H1 (cell line): ENCODE data around the gene RIMBP2. TPM values are rescaled to one million over a fixed set of nuclear protein-coding genes. Genes with fewer than 3 reads are reported as not detected.

ENCODE experiments used
- CTCF ChIA-PET: fragments of 300-600 bp; sonication (Branson Sonifier 250); formaldehyde crosslinking; loops from one replicate; lab custom pipeline; 2021; ENCODE audit not compliant: partially characterized antibody; lab: Charles Lee
- POLR2A ChIA-PET: fragments of 300-600 bp; sonication (Branson Sonifier 250); formaldehyde crosslinking; loops from one replicate; lab custom pipeline; 2021; ENCODE audit warnings: inconsistent platforms; ENCODE audit not compliant: partially characterized antibody; lab: Charles Lee
- DNase-seq, 2 experiments: peaks; one replicate each; pipeline versions ENCODE4 v3.0.0 to v3.0.0-alpha.2; 2010 to 2022; ENCODE audit warnings: low spot score in 2 of 2, low read depth in 1 of 2, mixed read lengths in 1 of 2
- FAIRE-seq: peaks from 2 replicates; lab custom pipeline; 2011; peaks lifted over from hg19 to GRCh38; lab: Jason Lieb, UNC
- H2AFZ ChIP-seq: 2 replicates; pipeline ENCODE4 v1.8.1; 2012; ENCODE audit warnings: low read length, inconsistent platforms
- H2AK5ac ChIP-seq: 2 replicates; pipeline ENCODE4 v1.6.1; 2013; ENCODE audit warnings: low read depth, low read length
- H2BK120ac ChIP-seq: replicated peaks from 2 replicates; pipeline ENCODE3; 2013; ENCODE audit warnings: low read depth, low read length, inconsistent platforms
- H2BK12ac ChIP-seq: 2 replicates; pipeline ENCODE4 v1.6.1; 2013; ENCODE audit warnings: low read depth, low read length
- H2BK15ac ChIP-seq: 2 replicates; pipeline ENCODE4 v1.6.1; 2013; ENCODE audit warnings: low read length
- H2BK20ac ChIP-seq: 2 replicates; pipeline ENCODE4 v1.6.1; 2013; ENCODE audit warnings: low read length
- H2BK5ac ChIP-seq: 2 replicates; pipeline ENCODE4 v1.6.1; 2013; ENCODE audit warnings: low read depth, low read length
- H3K14ac ChIP-seq: 2 replicates; pipeline ENCODE4 v1.6.1; 2013; ENCODE audit warnings: inconsistent platforms; ENCODE audit not compliant: insufficient read length
- H3K18ac ChIP-seq: 2 replicates; pipeline ENCODE4 v1.6.1; 2013; ENCODE audit warnings: low read length; ENCODE audit errors: extremely low read depth
- H3K23ac ChIP-seq: 2 replicates; pipeline ENCODE4 v1.6.1; 2013; ENCODE audit warnings: inconsistent platforms; ENCODE audit not compliant: insufficient read length
- H3K23me2 ChIP-seq: 2 replicates; pipeline ENCODE4 v1.6.1; 2013; ENCODE audit warnings: low read depth, low read length
- H3K27ac ChIP-seq: 2 replicates; pipeline ENCODE4 v1.6.1; 2011; ENCODE audit warnings: low read depth, low read length, inconsistent platforms
- H3K27me3 ChIP-seq, 4 experiments: replicated peaks in 1 of 4; 1 replicate in 1 of 4; 2 replicates in 3 of 4; pipeline versions ENCODE4 v1.6.1 to v1.8.1; 2011 to 2013; ENCODE audit warnings: low read length in 3 of 4, mild to moderate bottlenecking in 3 of 4, inconsistent platforms in 2 of 4, mixed read lengths in 2 of 4, moderate library complexity in 1 of 4; ENCODE audit not compliant: control insufficient read depth in 3 of 4, insufficient read depth in 3 of 4; ENCODE audit errors: extremely low read depth in 1 of 4
- H3K36me3 ChIP-seq, 4 experiments: 2 replicates each; pipeline versions ENCODE4 v1.6.1 to v1.8.1; 2011 to 2013; ENCODE audit warnings: mild to moderate bottlenecking in 4 of 4, low read length in 3 of 4, moderate library complexity in 2 of 4, control low read depth in 1 of 4, inconsistent platforms in 1 of 4; ENCODE audit not compliant: insufficient read depth in 4 of 4, control insufficient read depth in 2 of 4
- H3K4ac ChIP-seq: replicated peaks from 2 replicates; pipeline ENCODE3; 2013; ENCODE audit warnings: low read length, low read depth, mixed read lengths, inconsistent platforms; ENCODE audit not compliant: insufficient read length
- H3K4me1 ChIP-seq, 4 experiments: replicated peaks in 1 of 4; 1 replicate in 1 of 4; 2 replicates in 3 of 4; pipeline versions ENCODE4 v1.6.1 to v1.8.1; 2011 to 2013; ENCODE audit warnings: low read length in 3 of 4, inconsistent platforms in 2 of 4, mixed read lengths in 1 of 4; ENCODE audit not compliant: insufficient read depth in 4 of 4, control insufficient read depth in 3 of 4
- H3K4me2 ChIP-seq, 2 experiments: 2 replicates each; pipeline versions ENCODE4 v1.6.1 to v1.8.1; 2011 to 2013; ENCODE audit warnings: low read depth in 2 of 2, low read length in 2 of 2, control low read depth in 1 of 2, inconsistent platforms in 1 of 2, mild to moderate bottlenecking in 1 of 2; ENCODE audit not compliant: insufficient read depth in 1 of 2
- H3K4me3 ChIP-seq, 4 experiments: fragments of 200-600, 300-600 bp in 1 of 4; sonication (generic), shearing (Covaris generic), sonication (Bioruptor Twin) in 1 of 4; 2 replicates each; pipeline versions ENCODE4 v1.5.1 to v1.8.1; 2011 to 2016; ENCODE audit warnings: low read length in 4 of 4, low read depth in 3 of 4, control low read depth in 2 of 4, inconsistent platforms in 2 of 4, mild to moderate bottlenecking in 2 of 4, mixed read lengths in 1 of 4, moderate library complexity in 1 of 4; ENCODE audit not compliant: insufficient read depth in 2 of 4; ENCODE audit errors: extremely low read depth in 1 of 4
- H3K56ac ChIP-seq: replicated peaks from 2 replicates; pipeline ENCODE3; 2013; ENCODE audit warnings: low read depth, mild to moderate bottlenecking, mixed read lengths, low read length, inconsistent platforms; ENCODE audit not compliant: insufficient read length
- H3K79me1 ChIP-seq: 2 replicates; pipeline ENCODE4 v1.6.1; 2013; ENCODE audit warnings: low read depth, low read length, control low read depth
- H3K79me2 ChIP-seq, 2 experiments: 2 replicates each; pipeline versions ENCODE4 v1.6.1 to v1.8.1; 2012 to 2013; ENCODE audit warnings: low read length in 2 of 2, mild to moderate bottlenecking in 2 of 2, inconsistent platforms in 1 of 2; ENCODE audit not compliant: insufficient read depth in 2 of 2, control insufficient read depth in 1 of 2
- H3K9ac ChIP-seq, 4 experiments: replicated peaks in 1 of 4; 1 replicate in 1 of 4; 2 replicates in 3 of 4; pipeline versions ENCODE4 v1.6.1 to v1.8.1; 2011 to 2013; ENCODE audit warnings: low read depth in 3 of 4, low read length in 3 of 4, control low read depth in 2 of 4, mild to moderate bottlenecking in 2 of 4, moderate library complexity in 2 of 4, inconsistent platforms in 1 of 4; ENCODE audit errors: extremely low read depth in 1 of 4
- H3K9me3 ChIP-seq, 2 experiments: 2 replicates each; pipeline versions ENCODE4 v1.6.1 to v1.8.1; 2012 to 2013; ENCODE audit warnings: mild to moderate bottlenecking in 2 of 2, moderate library complexity in 2 of 2, control low read depth in 1 of 2, inconsistent platforms in 1 of 2, low read depth in 1 of 2, low read length in 1 of 2, mixed read lengths in 1 of 2; ENCODE audit not compliant: insufficient read depth in 2 of 2
- H4K20me1 ChIP-seq, 2 experiments: replicated peaks in 1 of 2; 2 replicates each; pipeline versions ENCODE3 to v1.8.1; 2011 to 2013; ENCODE audit warnings: inconsistent platforms in 2 of 2, low read length in 2 of 2, mild to moderate bottlenecking in 1 of 2; ENCODE audit not compliant: insufficient read depth in 2 of 2, control insufficient read depth in 1 of 2
- H4K5ac ChIP-seq: 2 replicates; pipeline ENCODE4 v1.6.1; 2013; ENCODE audit warnings: low read length, low read depth, mixed read lengths, inconsistent platforms; ENCODE audit not compliant: insufficient read length
- H4K8ac ChIP-seq: 2 replicates; pipeline ENCODE4 v1.8.0; 2013; ENCODE audit warnings: mild to moderate bottlenecking, moderate library complexity, low read length, inconsistent platforms; ENCODE audit not compliant: insufficient read depth; ENCODE audit errors: extremely low read depth
- H4K91ac ChIP-seq: replicated peaks from 2 replicates; pipeline ENCODE3; 2013; ENCODE audit warnings: low read length, mixed read lengths, inconsistent platforms; ENCODE audit not compliant: insufficient read length
- CBX8 ChIP-seq: fragments of 300-800, 300-1000 bp; sonication (generic); IDR thresholded peaks from 2 replicates; pipeline ENCODE4 v1.7.1; 2016; ENCODE audit warnings: low read depth, low read length, borderline replicate concordance
- GTF2F1 ChIP-seq: IDR thresholded peaks from 2 replicates; pipeline ENCODE4 v1.6.1; 2012; ENCODE audit warnings: low read depth, low read length, improper control_type of control experiment, borderline replicate concordance
- KDM4A ChIP-seq: IDR thresholded peaks from one replicate; pipeline ENCODE4 v1.7.1; 2012; ENCODE audit warnings: low read depth, mild to moderate bottlenecking, moderate library complexity, low read length, inconsistent platforms; ENCODE audit not compliant: severe bottlenecking
- POU5F1 ChIP-seq: IDR thresholded peaks from 2 replicates; pipeline ENCODE4 v1.6.1; 2011; ENCODE audit warnings: low read depth, mild to moderate bottlenecking, low read length, moderate library complexity
- WGBS, 2 experiments: shearing (Covaris generic) in 1 of 2; methylation state at CpG; one replicate each; pipeline versions ENCODE4 v1.1.6 to v1.1.7; 2013 to 2015; ENCODE audit warnings: low lambda C conversion rate in 2 of 2, mixed read lengths in 2 of 2, inconsistent platforms in 1 of 2, low coverage in 1 of 2, missing lambda C conversion rate in 1 of 2; ENCODE audit not compliant: insufficient replicate concordance in 2 of 2, insufficient coverage in 1 of 2, insufficient read length in 1 of 2; ENCODE audit errors: extremely low coverage in 1 of 2, missing lambda C conversion rate in 1 of 2; 5-methylcytosine and 5-hydroxymethylcytosine counted together
- polyA plus RNA-seq, 7 experiments: library from polyadenylated mRNA; depleted of rRNA in 3 of 7; stranded (reverse) in 5 of 7; unstranded in 2 of 7; fragments of >200 nt in 5 of 7; fragments of 200-250 nt in 2 of 7; gene quantifications; 1 replicate in 5 of 7; 2 replicates in 1 of 7; 4 replicates in 1 of 7; pipeline versions ENCODE4 v1.2.1 to v1.2.3, GENCODE V29; 2011 to 2013; ENCODE audit warnings: missing spikeins in 2 of 7, mixed read lengths in 2 of 7
- total RNA-seq: library from RNA; stranded (reverse); fragmentation: NEBNext Ultra II Directional; extraction: Animal tissue kit (Norgen Biotek cat#: 25700); gene quantifications from 2 replicates; pipeline ENCODE4 v1.2.1, GENCODE V29; 2021

RIMBP2 gene
- total and polyA plus RNA-seq, 2 of the 8 experiments (the other 6 are each of a cell fraction or from before 2014, with no cell fraction given): 0.18 to 0.65 TPM

GRCh38 chr12:130595566-130595965 is 120.5 kb downstream of the RIMBP2 start:
- Histone ChIP-seq H3K79me2 (no peaks in the 10 kb centered on the region), H3K18ac (no peak overlapping the region), H2BK15ac (no peak overlapping the region), H2BK120ac (no peak overlapping the region), H3K36me3 (no peaks in the 10 kb centered on the region), H3K56ac (no peak overlapping the region), H3K14ac (no peak overlapping the region), H3K4me1 (peaks cover 0 to 2% (median 0%) of the 10 kb centered on the region in 4 experiments; a peak in 1 of 7 replicates), H4K91ac (no peak overlapping the region), H4K8ac (no peak overlapping the region), H3K4me3 (no peak overlapping the region), H3K9ac (no peak overlapping the region), H3K4me2 (no peak overlapping the region), H4K20me1 (no peaks in the 10 kb centered on the region), H2BK20ac (no peak overlapping the region), H3K9me3 (peaks cover 0 to 3% of the 10 kb centered on the region in 2 experiments; a peak in 1 of 4 replicates), H4K5ac (no peak overlapping the region), H3K23ac (no peak overlapping the region), H2BK5ac (no peak overlapping the region), H2AK5ac (no peak overlapping the region), H2AFZ (no peak overlapping the region), H2BK12ac (no peak overlapping the region), H3K27me3 (peaks cover 0 to 2% (median 0%) of the 10 kb centered on the region in 4 experiments; a peak in 1 of 7 replicates), H3K27ac (no peak overlapping the region), H3K79me1 (no peaks in the 10 kb centered on the region), H3K4ac (no peak overlapping the region), H3K23me2 (no peaks in the 10 kb centered on the region)
- no peak for DNase-seq
- CTCF ChIA-PET: interaction anchor here (0.8 to 1.4 kb wide), 3 partner anchors 17 to 152 kb away, joined by 3 to 4 read pairs (median 3); no protein-coding TSS in a partner anchor
- POLR2A ChIA-PET: no interaction called here
- TF ChIP-seq CBX8 (no peak), KDM4A (no peak), POU5F1 (no peak), GTF2F1 (no peak)
- no peak for FAIRE-seq
- 89% methylated on average over 9 of the region's 9 CpGs; no CpG with 5 or more reads in 1 of the 2 experiments for WGBS, 2 experiments
